ENCODE data around the gene NCOR1. TPM values are rescaled to one million over a fixed set of nuclear protein-coding genes. Genes with fewer than 3 reads are reported as not detected.
"Not testable (repeated sequence)": the region's sequence is repeated elsewhere in the genome, so short reads cannot be mapped to it uniquely, and the experiment has no call there.

NCOR1 gene
- polyA plus RNA-seq, 3 donors, result 23.2 to 47.0 (median 37.9) TPM

DNA sequence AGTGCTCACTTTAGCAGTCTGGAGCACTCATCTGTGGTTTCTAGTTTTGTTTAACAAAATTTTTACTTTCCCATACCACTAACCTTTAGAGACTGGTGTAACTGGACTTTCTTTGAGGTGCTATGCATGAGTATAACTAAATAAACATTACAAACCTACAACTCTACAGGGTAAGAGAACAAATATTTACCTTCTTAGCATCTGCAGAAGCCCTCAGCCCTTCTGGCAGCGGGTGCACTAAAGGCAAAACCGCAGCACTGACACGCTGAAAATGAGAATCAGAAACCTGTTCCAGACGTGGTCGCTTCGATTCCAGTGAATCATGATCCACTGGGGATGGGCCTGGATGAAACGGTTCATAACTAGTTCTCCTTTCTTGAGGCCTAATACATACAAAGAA, 43.7 kb downstream of the NCOR1 start:
- H3K9ac ChIP-seq (ENCODE audit: insufficient read depth, low read length, poor library complexity, severe bottlenecking), result no peak overlapping the region
- no peaks in the 10 kb centered on the region for H3K27me3 ChIP-seq (ENCODE audit: control insufficient read depth in 2 of 2, insufficient read depth in 2 of 2, low read length in 2 of 2)
- Mint-ChIP-seq H3K27me3 (ENCODE audit: low read depth in 3 of 3) (no peaks in the 10 kb centered on the region), H3K36me3 (peaks cover 37 to 70% of the 10 kb centered on the region in 2 donors), H3K27ac (no peak overlapping the region), H3K4me3 (no peak overlapping the region), H3K9me3 (no peaks in the 10 kb centered on the region), H3K4me1 (no peaks in the 10 kb centered on the region)
- TF ChIP-seq, protein P1, sequence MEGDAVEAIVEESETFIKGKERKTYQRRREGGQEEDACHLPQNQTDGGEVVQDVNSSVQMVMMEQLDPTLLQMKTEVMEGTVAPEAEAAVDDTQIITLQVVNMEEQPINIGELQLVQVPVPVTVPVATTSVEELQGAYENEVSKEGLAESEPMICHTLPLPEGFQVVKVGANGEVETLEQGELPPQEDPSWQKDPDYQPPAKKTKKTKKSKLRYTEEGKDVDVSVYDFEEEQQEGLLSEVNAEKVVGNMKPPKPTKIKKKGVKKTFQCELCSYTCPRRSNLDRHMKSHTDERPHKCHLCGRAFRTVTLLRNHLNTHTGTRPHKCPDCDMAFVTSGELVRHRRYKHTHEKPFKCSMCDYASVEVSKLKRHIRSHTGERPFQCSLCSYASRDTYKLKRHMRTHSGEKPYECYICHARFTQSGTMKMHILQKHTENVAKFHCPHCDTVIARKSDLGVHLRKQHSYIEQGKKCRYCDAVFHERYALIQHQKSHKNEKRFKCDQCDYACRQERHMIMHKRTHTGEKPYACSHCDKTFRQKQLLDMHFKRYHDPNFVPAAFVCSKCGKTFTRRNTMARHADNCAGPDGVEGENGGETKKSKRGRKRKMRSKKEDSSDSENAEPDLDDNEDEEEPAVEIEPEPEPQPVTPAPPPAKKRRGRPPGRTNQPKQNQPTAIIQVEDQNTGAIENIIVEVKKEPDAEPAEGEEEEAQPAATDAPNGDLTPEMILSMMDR (IDR thresholded peaks at IDR 0.05), result no peak
- H3K4me3 ChIP-seq (replicated peaks in 1 of 3; ENCODE audit: low read depth in 2 of 3, low read length in 3 of 3), result no peak overlapping the region
- DNase-seq, result no peak
- H3K4me2 ChIP-seq (replicated peaks; ENCODE audit: extremely low read depth, low read length, poor library complexity, severe bottlenecking), result no peak overlapping the region
- no peaks in the 10 kb centered on the region for H3K9me3 ChIP-seq (replicated peaks in 1 of 2; ENCODE audit: control insufficient read depth in 1 of 2, insufficient read depth in 1 of 2, low read length in 2 of 2)
- peak overlapping the region in 1 of 2 donors; percentile 8 for H3K27ac ChIP-seq (ENCODE audit: low read depth in 1 of 2, low read length in 2 of 2)
- H3K36me3 ChIP-seq (replicated peaks in 1 of 2; ENCODE audit: control insufficient read depth in 1 of 2, insufficient read depth in 2 of 2, low read length in 2 of 2), result peaks cover 34 to 70% of the 10 kb centered on the region in 2 donors
- intact Hi-C loops (cut with micrococcal nuclease), result no loop called here
- WGBS (ENCODE audit: insufficient coverage), result 100% methylated on average over 4 of the region's 7 CpGs
- peaks cover 56% of the 10 kb centered on the region for H4K20me1 ChIP-seq (ENCODE audit: insufficient read depth, low read length)
- no peaks in the 10 kb centered on the region for H3K4me1 ChIP-seq (ENCODE audit: control insufficient read depth in 1 of 2, insufficient read depth in 2 of 2, low read length in 2 of 2)
- no peak overlapping the region for H2AFZ ChIP-seq (ENCODE audit: insufficient read depth, low read depth, low read length, poor library complexity, severe bottlenecking)
- peaks cover 42% of the 10 kb centered on the region for H3K79me2 ChIP-seq (ENCODE audit: insufficient read depth, low read length)

DNA sequence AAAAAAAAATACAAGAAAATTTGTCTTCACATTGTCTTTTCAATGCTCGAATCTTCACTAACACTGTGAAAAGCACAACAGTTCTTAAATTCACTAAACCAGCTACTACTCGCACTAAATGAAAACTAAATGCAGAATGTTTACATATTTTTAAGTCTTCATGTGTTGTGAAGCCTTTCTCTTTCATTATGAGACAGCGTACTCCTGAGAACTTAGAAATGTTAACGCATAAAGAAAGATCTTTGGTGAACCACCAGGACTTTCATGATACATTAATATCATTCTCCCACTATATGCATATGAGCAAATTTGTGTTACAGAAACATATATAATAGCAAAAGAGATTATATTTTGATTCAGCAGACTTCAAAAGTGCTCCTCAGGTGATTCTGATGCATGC, 48.6 kb downstream of the NCOR1 start:
- H3K79me2 ChIP-seq (ENCODE audit: insufficient read depth, low read length); H3K4me2 ChIP-seq (replicated peaks; ENCODE audit: extremely low read depth, low read length, poor library complexity, severe bottlenecking); H3K27me3 Mint-ChIP-seq (ENCODE audit: low read depth in 3 of 3); DNase-seq; H3K27me3 ChIP-seq (ENCODE audit: control insufficient read depth in 2 of 2, insufficient read depth in 2 of 2, low read length in 2 of 2); H3K4me1 ChIP-seq (ENCODE audit: control insufficient read depth in 1 of 2, insufficient read depth in 2 of 2, low read length in 2 of 2); intact Hi-C loops (cut with micrococcal nuclease); H2AFZ ChIP-seq (ENCODE audit: insufficient read depth, low read depth, low read length, poor library complexity, severe bottlenecking); H3K9ac ChIP-seq (ENCODE audit: insufficient read depth, low read length, poor library complexity, severe bottlenecking); H3K4me1 Mint-ChIP-seq; H3K27ac ChIP-seq (ENCODE audit: low read depth in 1 of 2, low read length in 2 of 2); H3K27ac Mint-ChIP-seq; H3K4me3 ChIP-seq (replicated peaks in 1 of 3; ENCODE audit: low read depth in 2 of 3, low read length in 3 of 3); H3K4me3 Mint-ChIP-seq; H3K9me3 Mint-ChIP-seq; H3K9me3 ChIP-seq (replicated peaks in 1 of 2; ENCODE audit: control insufficient read depth in 1 of 2, insufficient read depth in 1 of 2, low read length in 2 of 2): not testable (repeated sequence)
- peaks cover 49 to 82% of the 10 kb centered on the region in 2 donors for H3K36me3 Mint-ChIP-seq
- Histone ChIP-seq H4K20me1 (ENCODE audit: insufficient read depth, low read length) (peaks cover 14% of the 10 kb centered on the region), H3K36me3 (replicated peaks in 1 of 2; ENCODE audit: control insufficient read depth in 1 of 2, insufficient read depth in 2 of 2, low read length in 2 of 2) (peaks cover 52 to 81% of the 10 kb centered on the region in 2 donors)
- whole genome bisulfite sequencing (ENCODE audit: insufficient coverage), result no CpG with 5 or more reads among the region's 4 CpGs

All from CD14-positive monocyte (primary cell).